ENCODE results near the gene POU2F3. TPM values are rescaled to one million over a fixed set of nuclear protein-coding genes. Genes with fewer than 3 reads are reported as not detected.

The POU2F3 gene
- total and polyA plus RNA-seq, 2 of the 8 experiments (the other 6 are each of a cell fraction or from before 2014, with no cell fraction given), result 1.0 to 2.1 TPM

GRCh38 chr11:120329556-120329955 is 89.6 kb downstream of the POU2F3 start:
- Histone ChIP-seq H3K9me3 (ENCODE audit: insufficient read depth in 2 of 2, low read depth in 1 of 2, low read length in 1 of 2) (no peaks in the 10 kb centered on the region), H3K18ac (ENCODE audit: extremely low read depth, low read length) (no peak overlapping the region), H3K9ac (replicated peaks in 1 of 4; ENCODE audit: extremely low read depth in 1 of 4, low read depth in 3 of 4, low read length in 3 of 4) (no peak overlapping the region), H4K20me1 (replicated peaks in 1 of 2; ENCODE audit: control insufficient read depth in 1 of 2, insufficient read depth in 2 of 2, low read length in 2 of 2) (no peaks in the 10 kb centered on the region), H3K79me1 (ENCODE audit: low read depth, low read length) (peaks cover 2% of the 10 kb centered on the region; the same call in 1 of the 2 replicates), H3K23me2 (ENCODE audit: low read depth, low read length) (peaks cover 6% of the 10 kb centered on the region), H3K4me2 (ENCODE audit: insufficient read depth in 1 of 2, low read depth in 2 of 2, low read length in 2 of 2) (no peak overlapping the region), H2BK5ac (ENCODE audit: low read depth, low read length) (no peak overlapping the region), H2AFZ (ENCODE audit: low read length) (no peak overlapping the region), H2BK20ac (ENCODE audit: low read length) (no peak overlapping the region), H3K4me3 (ENCODE audit: extremely low read depth in 1 of 4, insufficient read depth in 2 of 4, low read depth in 3 of 4, low read length in 4 of 4) (no peak overlapping the region), H3K56ac (replicated peaks; ENCODE audit: insufficient read length, low read depth, low read length) (no peak overlapping the region), H3K27me3 (replicated peaks in 1 of 4; ENCODE audit: control insufficient read depth in 3 of 4, extremely low read depth in 1 of 4, insufficient read depth in 3 of 4, low read length in 3 of 4) (no peaks in the 10 kb centered on the region), H3K79me2 (ENCODE audit: control insufficient read depth in 1 of 2, insufficient read depth in 2 of 2, low read length in 2 of 2) (no peaks in the 10 kb centered on the region; a peak in 1 of 4 replicates), H2AK5ac (ENCODE audit: low read depth, low read length) (no peak overlapping the region), H4K5ac (ENCODE audit: insufficient read length, low read depth, low read length) (no peak overlapping the region), H4K91ac (replicated peaks; ENCODE audit: insufficient read length, low read length) (no peak overlapping the region), H2BK120ac (replicated peaks; ENCODE audit: low read depth, low read length) (no peak overlapping the region), H4K8ac (ENCODE audit: extremely low read depth, insufficient read depth, low read length) (no peak overlapping the region), H2BK15ac (ENCODE audit: low read length) (no peak overlapping the region), H3K27ac (ENCODE audit: low read depth, low read length) (no peak overlapping the region), H2BK12ac (ENCODE audit: low read depth, low read length) (no peak overlapping the region), H3K36me3 (ENCODE audit: control insufficient read depth in 2 of 4, insufficient read depth in 4 of 4, low read length in 3 of 4) (peaks cover 0 to 10% (median 3%) of the 10 kb centered on the region in 4 experiments; a peak in 4 of 8 replicates), H3K14ac (ENCODE audit: insufficient read length) (no peak overlapping the region), H3K4me1 (replicated peaks in 1 of 4; ENCODE audit: control insufficient read depth in 3 of 4, insufficient read depth in 4 of 4, low read length in 3 of 4) (peaks cover 0 to 3% (median 0%) of the 10 kb centered on the region in 4 experiments; a peak in 3 of 7 replicates), H3K23ac (ENCODE audit: insufficient read length) (no peak overlapping the region), H3K4ac (replicated peaks; ENCODE audit: insufficient read length, low read depth, low read length) (no peak overlapping the region)
- POLR2A ChIA-PET (ENCODE audit: partially characterized antibody), result no interaction called here
- DNase-seq (ENCODE audit: low read depth in 1 of 2, low spot score in 2 of 2) (no peak), FAIRE-seq (no peak)
- CTCF ChIA-PET (ENCODE audit: partially characterized antibody), result interaction anchor here (0.7 kb wide), 1 partner anchor 178 kb away, joined by 3 read pairs; no protein-coding TSS in a partner anchor
- WGBS, 2 experiments (ENCODE audit: extremely low coverage in 1 of 2, insufficient coverage in 1 of 2, insufficient read length in 1 of 2, insufficient replicate concordance in 2 of 2, low coverage in 1 of 2, low lambda C conversion rate in 2 of 2, missing lambda C conversion rate in 1 of 2), result 89% methylated on average over 3 of the region's 3 CpGs; no CpG with 5 or more reads in 1 of the 2 experiments
- TF ChIP-seq CTBP2 (IDR thresholded peaks at IDR 0.05; ENCODE audit: borderline replicate concordance, insufficient read depth, insufficient read length, low read length) (no peak), RBBP5 (IDR thresholded peaks at IDR 0.05; ENCODE audit: borderline replicate concordance, low read depth, low read length) (no peak), SRF (IDR thresholded peaks at IDR 0.05; ENCODE audit: low read depth, low read length) (no peak), GTF2F1 (IDR thresholded peaks at IDR 0.05; ENCODE audit: borderline replicate concordance, low read depth, low read length) (no peak), EP300 (IDR thresholded peaks at IDR 0.05; ENCODE audit: borderline replicate concordance in 1 of 2, low read depth in 2 of 2, low read length in 2 of 2) (no peak), KDM4A (IDR thresholded peaks at IDR 0.05; ENCODE audit: low read depth, low read length, severe bottlenecking) (no peak), FOSL1 (IDR thresholded peaks at IDR 0.05; ENCODE audit: insufficient read depth, low read depth, low read length) (no peak), KDM5A (IDR thresholded peaks at IDR 0.05; ENCODE audit: low read length) (no peak), TAF7 (optimal IDR thresholded peaks at IDR 0.05; ENCODE audit: borderline replicate concordance, low read depth, low read length) (no peak), GABPA (IDR thresholded peaks at IDR 0.05; ENCODE audit: borderline replicate concordance, insufficient read depth, low read length) (no peak)
